Mucosa of descending colon (tissue), 3 donors: ENCODE measurements around the gene SETD1B. TPM values are rescaled to one million over a fixed set of nuclear protein-coding genes. Genes with fewer than 3 reads are reported as not detected.
A peak's percentile ranks its signal among the peaks of the same experiment; 100 is the strongest.

Experiments used
- ATAC-seq: fragments of 200-7000 bp; cut with Tn5 transposase; one replicate; pipeline ENCODE4 v1.9.1; 2020; ENCODE audit warnings: mild to moderate bottlenecking, moderate library complexity
- DNase-seq, 3 donors: peaks; one replicate each; pipeline ENCODE4 v3.0.0-alpha.2; 2020
- H3K36me3 ChIP-seq: fragments of 200-600 bp; one replicate; pipeline ENCODE4 v1.8.0; 2021; ENCODE audit warnings: low read depth, mild to moderate bottlenecking
- H3K4me1 ChIP-seq: fragments of 200-600 bp; one replicate; pipeline ENCODE4 v1.8.0; 2021; ENCODE audit warnings: low read depth, mild to moderate bottlenecking
- H3K4me3 ChIP-seq: fragments of 200-600 bp; one replicate; pipeline ENCODE4 v1.8.0; 2021; ENCODE audit warnings: mild to moderate bottlenecking
- H3K9me3 ChIP-seq: fragments of 200-600 bp; one replicate; pipeline ENCODE4 v1.8.0; 2021; ENCODE audit warnings: mild to moderate bottlenecking
- CTCF ChIP-seq: fragments of 200-600 bp; IDR thresholded peaks from one replicate; pipeline ENCODE4 v1.8.0; 2022; ENCODE audit warnings: antibody characterized with exemption, mild to moderate bottlenecking
- intact Hi-C, 2 donors: fragments of 100-400 bp; cut with DNase I in 1 of 2; cut with micrococcal nuclease in 1 of 2; formaldehyde crosslinking; loops; one replicate each; pipeline versions ENCODE4 v1.11.0 to v1.11.1; 2022; cut with DNase I, micrococcal nuclease
- total RNA-seq, 3 donors: library from RNA; stranded (reverse); fragmentation: NEBNext Ultra II Directional in 2 of 3; extraction: Animal tissue kit (Norgen Biotek cat#: 25700) in 2 of 3; gene quantifications; one replicate each; pipeline versions ENCODE4 v1.2.1 to v1.2.4, GENCODE V29; 2021 to 2023
- donor health status: DM: no; HTN: no; CAD: no; lungs with moderate emphysema.
- donor health status: DM: no; HTN: no; CAD: no.
- donor health status: DM: no; HTN: yes; CAD: no.

The SETD1B gene
- total RNA-seq, 3 donors from 2014 or later = 23.8 to 38.3 (median 27.5) TPM

GRCh38 chr12:121776190-121777098 is 27.4 kb upstream of the SETD1B start:
- Histone ChIP-seq H3K4me1 (peaks cover 4% of the 10 kb centered on the region), H3K36me3 (no peaks in the 10 kb centered on the region), H3K9me3 (no peaks in the 10 kb centered on the region), H3K4me3 (no peak overlapping the region)
- peak; percentile 78 for TF ChIP-seq CTCF
- intact Hi-C loops = loop anchor here in 1 of 2 donors (5.0 kb wide), 1 partner anchor 79 kb away; no protein-coding TSS in a partner anchor
- DNase-seq (peak; percentile 89 to 95 (median 91)), ATAC-seq (peak; percentile 78)

DNA sequence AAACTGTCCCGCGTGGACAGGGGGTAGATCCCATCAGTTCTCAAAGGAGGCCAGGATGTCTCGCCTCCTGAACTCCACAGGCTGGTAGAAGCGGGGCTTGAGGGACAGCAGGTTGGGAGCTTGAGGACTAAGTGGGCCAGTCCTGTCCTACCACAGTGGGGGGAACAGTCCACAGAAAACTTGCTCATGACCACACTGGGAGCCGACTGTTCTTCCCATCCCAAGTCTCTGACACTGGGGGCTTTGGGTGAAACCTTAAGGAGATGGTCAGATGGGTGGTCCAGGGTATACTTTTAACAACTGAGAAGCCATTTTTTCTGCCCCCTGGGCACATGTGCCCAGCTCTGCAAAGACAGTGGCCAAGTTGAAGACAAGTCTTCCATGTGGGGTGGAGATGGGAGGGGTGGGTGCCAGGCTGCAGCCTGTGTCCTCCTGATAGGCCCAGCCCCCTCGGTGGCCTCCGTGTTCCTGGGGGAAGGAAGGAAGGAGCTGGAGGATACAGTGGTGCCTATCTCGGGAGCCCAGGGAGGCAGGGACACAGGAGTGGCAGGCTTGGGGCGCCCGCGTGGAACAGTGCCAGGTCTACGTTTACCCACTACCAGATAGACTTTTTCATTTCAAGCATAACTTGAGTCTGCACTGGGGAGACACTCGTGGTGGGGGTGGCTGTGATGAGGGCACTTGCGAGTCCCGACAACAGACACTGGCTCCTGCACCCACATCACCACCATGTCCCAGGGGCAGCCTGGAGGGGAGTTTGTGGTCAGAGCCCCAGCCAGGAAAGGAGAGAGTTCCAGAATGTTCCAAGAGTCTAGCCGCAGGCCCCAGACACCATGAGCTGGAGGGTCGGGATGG is 25.0 kb upstream of the SETD1B start:
- intact Hi-C loops = loop anchor here in 1 of 2 donors (5.0 kb wide), 1 partner anchor 81 kb away; no protein-coding TSS in a partner anchor
- Histone ChIP-seq H3K9me3 (no peaks in the 10 kb centered on the region), H3K36me3 (no peaks in the 10 kb centered on the region), H3K4me3 (no peak overlapping the region), H3K4me1 (no peaks in the 10 kb centered on the region)
- ATAC-seq = no peak
- no peak for DNase-seq
- no peak for TF ChIP-seq CTCF

DNA sequence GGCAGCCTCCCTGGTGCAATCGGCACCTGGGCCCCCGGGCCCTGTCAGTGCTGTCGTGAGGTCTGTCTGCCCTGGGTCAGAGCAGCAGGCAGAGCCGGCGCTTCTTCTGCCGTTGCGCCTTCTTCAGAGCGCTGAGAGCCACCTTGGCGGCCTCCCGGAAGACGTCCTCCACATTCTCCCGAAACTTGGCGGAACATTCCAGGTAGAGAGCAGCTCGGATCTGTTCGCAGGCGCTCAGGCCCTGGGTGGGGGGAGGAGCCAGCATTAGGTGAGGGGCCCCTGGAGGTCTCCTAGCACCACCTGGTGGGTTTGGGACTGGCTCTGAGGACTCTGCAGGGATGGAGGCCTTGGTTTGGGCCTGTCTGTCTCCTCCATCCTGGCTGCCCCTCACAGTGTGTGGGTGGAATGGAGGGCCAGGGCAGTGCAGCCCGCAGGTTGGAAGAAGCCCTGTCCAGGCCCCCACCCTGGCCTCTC is 24.4 kb upstream of the SETD1B start:
- no peak for DNase-seq
- no peak for TF ChIP-seq CTCF
- Histone ChIP-seq H3K4me3 (no peak overlapping the region), H3K9me3 (no peaks in the 10 kb centered on the region), H3K4me1 (no peaks in the 10 kb centered on the region), H3K36me3 (no peaks in the 10 kb centered on the region)
- intact Hi-C loops = loop anchor here in 1 of 2 donors (5.0 kb wide), 1 partner anchor 82 kb away; no protein-coding TSS in a partner anchor
- ATAC-seq = no peak

GRCh38 chr12:121780429-121780828 is 23.4 kb upstream of the SETD1B start:
- ATAC-seq = no peak
- Histone ChIP-seq H3K4me3 (no peak overlapping the region), H3K9me3 (no peaks in the 10 kb centered on the region), H3K36me3 (no peaks in the 10 kb centered on the region), H3K4me1 (no peaks in the 10 kb centered on the region)
- no peak for TF ChIP-seq CTCF
- DNase-seq = no peak
- intact Hi-C loops = no loop called here

GRCh38 chr12:121781484-121781997 is 22.3 kb upstream of the SETD1B start:
- ATAC-seq (no peak), DNase-seq (no peak)
- Histone ChIP-seq H3K36me3 (no peaks in the 10 kb centered on the region), H3K9me3 (no peaks in the 10 kb centered on the region), H3K4me1 (peaks cover 2% of the 10 kb centered on the region), H3K4me3 (no peak overlapping the region)
- no peak for TF ChIP-seq CTCF
- intact Hi-C loops = no loop called here
